ENCODE data around the gene RUNDC1.

RUNDC1 gene

DNA sequence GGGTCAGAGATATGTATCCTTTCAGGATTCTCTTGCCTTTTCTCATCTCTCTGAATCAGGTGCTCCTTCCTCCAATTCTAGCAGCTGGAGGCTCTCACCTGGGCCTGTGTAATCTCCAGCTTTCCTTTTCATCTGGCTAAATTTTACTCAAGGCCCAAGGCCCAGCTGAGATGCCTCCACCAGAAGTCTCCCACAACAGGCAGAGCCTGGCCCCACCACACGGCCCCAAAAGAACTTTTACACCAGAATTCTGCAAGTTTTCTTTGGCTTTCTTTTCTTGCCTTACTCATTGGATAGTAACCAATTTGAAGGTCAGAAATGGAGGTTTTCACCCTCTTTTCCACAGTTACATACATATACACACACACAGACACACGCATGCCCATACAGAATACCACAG is 59.3 kb downstream of the RUNDC1 start:
- ATAC-seq (no peak), DNase-seq (ENCODE audit: low spot score in 2 of 2) (no peak)
- no peak overlapping the region for H3K4me3 Mint-ChIP-seq
- H3K9me3 Mint-ChIP-seq, result no peaks in the 10 kb centered on the region
- no peaks in the 10 kb centered on the region for H3K36me3 Mint-ChIP-seq
- H3K27ac Mint-ChIP-seq, result no peak overlapping the region
- no peaks in the 10 kb centered on the region for H3K4me1 Mint-ChIP-seq

DNA sequence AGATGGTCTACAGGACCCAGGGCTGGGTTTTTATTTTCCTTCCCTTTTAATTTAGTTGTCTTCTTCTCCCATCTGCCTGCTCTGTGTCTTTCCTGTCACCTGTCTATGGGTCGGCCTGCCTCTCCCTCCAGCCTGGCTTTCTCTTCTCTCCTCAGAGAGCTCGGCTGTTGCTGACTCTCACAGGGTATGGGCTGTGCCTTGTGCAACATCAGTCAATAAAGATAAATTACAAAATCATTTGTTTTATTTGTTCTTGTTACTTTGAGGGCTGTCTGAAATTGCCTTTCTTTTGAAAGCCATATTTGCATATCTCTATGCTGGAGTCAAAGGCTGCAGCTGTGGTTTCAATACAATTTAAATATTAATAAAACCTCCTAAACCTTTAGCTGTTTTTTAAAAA is 60.3 kb downstream of the RUNDC1 start:
- Mint-ChIP-seq H3K4me3 (no peak overlapping the region), H3K36me3 (peaks cover 9% of the 10 kb centered on the region), H3K9me3 (no peaks in the 10 kb centered on the region), H3K4me1 (no peaks in the 10 kb centered on the region), H3K27ac (no peak overlapping the region)
- DNase-seq (ENCODE audit: low spot score in 2 of 2) (no peak), ATAC-seq (no peak)

DNA sequence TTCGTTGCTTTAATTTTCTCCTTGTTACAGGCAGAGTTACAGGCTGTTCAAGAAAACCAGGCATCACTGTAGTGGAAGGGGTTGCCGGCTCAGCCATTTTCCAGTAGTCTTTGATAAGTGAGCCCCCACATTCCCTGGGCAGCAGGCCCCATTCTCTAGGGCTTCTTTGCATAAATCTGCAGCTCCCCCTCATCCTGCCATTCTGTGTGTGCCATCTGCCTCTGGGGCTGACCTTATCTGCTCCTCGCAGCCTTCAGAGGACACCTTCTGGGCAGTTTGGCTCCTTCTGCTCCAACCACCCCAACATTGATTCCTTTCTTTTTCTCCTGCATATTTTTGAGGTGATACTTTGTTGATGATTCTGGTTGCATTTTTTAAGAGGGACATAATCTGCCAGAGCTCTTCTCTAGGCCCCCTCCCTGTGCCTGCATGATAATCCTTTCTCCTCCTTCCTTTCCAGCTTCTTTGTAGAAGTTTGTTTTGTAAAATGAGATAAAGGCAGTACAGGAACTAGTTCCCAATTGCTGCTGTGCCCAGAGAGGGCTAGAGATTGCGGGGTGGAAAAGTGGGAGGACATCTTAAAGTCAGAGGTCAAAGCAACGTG is 61.8 kb downstream of the RUNDC1 start:
- H3K36me3 Mint-ChIP-seq, result peaks cover 24% of the 10 kb centered on the region
- DNase-seq (ENCODE audit: low spot score in 2 of 2), result no peak

More for the DNA sequence above, 61.8 kb downstream of the RUNDC1 start:
- no peak overlapping the region for H3K4me3 Mint-ChIP-seq
- peak overlapping the region; percentile 14 for H3K27ac Mint-ChIP-seq
- no peak for ATAC-seq
- no peaks in the 10 kb centered on the region for H3K9me3 Mint-ChIP-seq
- no peaks in the 10 kb centered on the region for H3K4me1 Mint-ChIP-seq

All from stimulated activated effector memory CD8-positive, alpha-beta T cell treated with anti-CD3 and anti-CD28 coated beads, Interleukin-12 subunit alpha, Interleukin-12 subunit beta, amount 100 ng/mL, for 72 hours (primary cell).